Type B pancreatic cell (in vitro differentiated cells): ENCODE results near the gene RARRES2. TPM values are rescaled to one million over a fixed set of nuclear protein-coding genes. Genes with fewer than 3 reads are reported as not detected.
"Not testable (repeated sequence)": the region's sequence is repeated elsewhere in the genome, so short reads cannot be mapped to it uniquely, and the experiment has no call there.

Experiments
- DNase-seq: peaks from one replicate; pipeline ENCODE4 v3.0.0; 2021; ENCODE audit warnings: mixed read lengths; ENCODE audit not compliant: unreplicated experiment; ENCODE audit errors: extremely low spot score
- H3K27ac Mint-ChIP-seq: 2 replicates; pipeline ENCODE4 v1.8.0; 2021; ENCODE audit warnings: mild to moderate bottlenecking, mixed read lengths
- H3K27me3 Mint-ChIP-seq: 2 replicates; pipeline ENCODE4 v1.8.0; 2021; ENCODE audit warnings: mixed read lengths
- H3K36me3 Mint-ChIP-seq: 2 replicates; pipeline ENCODE4 v1.8.0; 2021; ENCODE audit warnings: mixed read lengths
- H3K4me1 Mint-ChIP-seq: one replicate; pipeline ENCODE4 v1.8.0; 2021; ENCODE audit warnings: mixed read lengths; ENCODE audit not compliant: unreplicated experiment
- H3K4me3 Mint-ChIP-seq: 2 replicates; pipeline ENCODE4 v1.8.0; 2021; ENCODE audit warnings: mild to moderate bottlenecking, mixed read lengths
- H3K9me3 Mint-ChIP-seq: 2 replicates; pipeline ENCODE4 v1.8.0; 2021; ENCODE audit warnings: mixed read lengths
- CTCF ChIP-seq: fragments of 200-600 bp; sonication (generic); conservative IDR thresholded peaks from 2 replicates; pipeline ENCODE4 v1.5.0; 2021; ENCODE audit warnings: antibody characterized with exemption, mild to moderate bottlenecking
- total RNA-seq: library from RNA; stranded (reverse); gene quantifications from 2 replicates; pipeline ENCODE4 v1.2.1, GENCODE V29; 2021; ENCODE audit warnings: low replicate concordance

Gene RARRES2
- total RNA-seq, 1 donor from 2014 or later, result 109 TPM

- no peak for TF ChIP-seq CTCF
Measured at GRCh38 chr7:150308575-150308974, 32.9 kb downstream of the RARRES2 start.

GRCh38 chr7:150307904-150308303 lies 33.5 kb downstream of the RARRES2 start:
- Mint-ChIP-seq H3K36me3 (no peaks in the 10 kb centered on the region), H3K4me3 (no peak overlapping the region), H3K27ac (no peak overlapping the region)

More at GRCh38 chr7:150308575-150308974, 32.9 kb downstream of the RARRES2 start:
- DNase-seq, result no peak
- H3K27ac Mint-ChIP-seq, result no peak overlapping the region
- H3K4me3 Mint-ChIP-seq, result no peak overlapping the region
- no peaks in the 10 kb centered on the region for H3K27me3 Mint-ChIP-seq
- H3K9me3 Mint-ChIP-seq, result no peaks in the 10 kb centered on the region
- no peaks in the 10 kb centered on the region for H3K36me3 Mint-ChIP-seq
- peaks cover 14% of the 10 kb centered on the region for H3K4me1 Mint-ChIP-seq

DNA sequence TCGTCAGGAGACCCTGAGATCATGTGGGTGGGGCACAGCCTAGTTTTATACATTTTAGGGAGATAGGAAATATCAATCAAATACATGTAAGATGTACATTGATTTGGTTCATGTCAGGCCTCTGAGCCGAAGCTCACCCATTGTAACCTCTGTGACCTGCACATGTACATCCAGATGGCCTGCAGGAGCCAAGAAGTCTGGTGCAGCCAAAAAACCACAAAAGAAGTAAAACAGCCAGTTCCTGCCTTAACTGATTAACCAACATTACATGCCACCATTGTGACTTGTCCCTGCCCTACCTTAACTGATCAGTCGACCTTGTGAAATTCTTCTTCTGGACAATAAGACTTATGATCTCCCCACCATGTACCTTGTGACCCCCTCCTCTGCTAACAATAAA lies 34.3 kb downstream of the RARRES2 start:
- Mint-ChIP-seq H3K9me3 (no peaks in the 10 kb centered on the region), H3K36me3 (no peaks in the 10 kb centered on the region), H3K4me1 (peaks cover 5% of the 10 kb centered on the region), H3K4me3 (no peak overlapping the region), H3K27ac (no peak overlapping the region), H3K27me3 (no peaks in the 10 kb centered on the region)
- TF ChIP-seq CTCF, result no peak
- no peak for DNase-seq

More at GRCh38 chr7:150307904-150308303, 33.5 kb downstream of the RARRES2 start:
- TF ChIP-seq CTCF, result no peak
- Mint-ChIP-seq H3K4me1 (peaks cover 8% of the 10 kb centered on the region), H3K27me3 (no peaks in the 10 kb centered on the region), H3K9me3 (no peaks in the 10 kb centered on the region)
- DNase-seq, result no peak

DNA sequence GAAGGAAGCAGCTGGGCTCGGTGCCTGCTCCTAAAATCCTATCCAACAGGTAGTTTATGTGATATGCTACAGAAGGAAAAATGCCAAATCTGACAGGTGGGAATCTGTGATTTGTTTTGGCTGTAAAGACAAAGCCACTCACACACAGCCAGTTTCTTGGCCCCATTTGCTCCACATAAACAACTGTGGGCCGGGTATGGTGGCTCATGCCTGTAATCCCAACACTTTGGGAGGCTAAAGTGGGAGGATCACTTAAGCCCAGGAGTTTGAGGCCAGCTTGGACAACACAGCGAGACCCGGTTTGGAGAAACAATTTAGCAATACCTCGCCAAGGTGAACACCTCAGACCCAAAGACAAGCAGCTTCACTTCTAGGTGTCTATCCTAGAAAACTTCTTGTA lies 35.1 kb downstream of the RARRES2 start:
- not testable (repeated sequence) for H3K36me3 Mint-ChIP-seq, H3K4me3 Mint-ChIP-seq, H3K27ac Mint-ChIP-seq, H3K9me3 Mint-ChIP-seq, DNase-seq, H3K4me1 Mint-ChIP-seq, H3K27me3 Mint-ChIP-seq

DNA sequence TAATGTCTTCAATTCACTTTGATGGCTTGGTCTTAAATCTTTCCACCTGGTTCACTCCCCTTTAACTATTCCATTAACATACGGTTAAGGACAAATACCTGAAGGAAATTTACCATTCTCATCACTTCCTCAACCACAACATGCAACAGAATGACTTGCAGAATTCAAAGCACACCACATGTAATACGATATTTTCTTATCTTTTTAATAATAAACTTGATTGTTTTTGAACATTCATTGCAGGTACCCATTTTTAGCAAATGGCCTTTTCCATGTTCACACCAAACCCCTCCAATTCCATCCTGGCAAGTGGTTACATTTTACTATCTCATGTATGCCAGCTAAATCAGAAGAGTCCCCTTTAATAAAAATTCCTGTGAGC lies 35.5 kb downstream of the RARRES2 start:
- H3K4me3 Mint-ChIP-seq, H3K36me3 Mint-ChIP-seq, H3K27ac Mint-ChIP-seq, H3K27me3 Mint-ChIP-seq, H3K9me3 Mint-ChIP-seq, DNase-seq, H3K4me1 Mint-ChIP-seq: not testable (repeated sequence)

DNA sequence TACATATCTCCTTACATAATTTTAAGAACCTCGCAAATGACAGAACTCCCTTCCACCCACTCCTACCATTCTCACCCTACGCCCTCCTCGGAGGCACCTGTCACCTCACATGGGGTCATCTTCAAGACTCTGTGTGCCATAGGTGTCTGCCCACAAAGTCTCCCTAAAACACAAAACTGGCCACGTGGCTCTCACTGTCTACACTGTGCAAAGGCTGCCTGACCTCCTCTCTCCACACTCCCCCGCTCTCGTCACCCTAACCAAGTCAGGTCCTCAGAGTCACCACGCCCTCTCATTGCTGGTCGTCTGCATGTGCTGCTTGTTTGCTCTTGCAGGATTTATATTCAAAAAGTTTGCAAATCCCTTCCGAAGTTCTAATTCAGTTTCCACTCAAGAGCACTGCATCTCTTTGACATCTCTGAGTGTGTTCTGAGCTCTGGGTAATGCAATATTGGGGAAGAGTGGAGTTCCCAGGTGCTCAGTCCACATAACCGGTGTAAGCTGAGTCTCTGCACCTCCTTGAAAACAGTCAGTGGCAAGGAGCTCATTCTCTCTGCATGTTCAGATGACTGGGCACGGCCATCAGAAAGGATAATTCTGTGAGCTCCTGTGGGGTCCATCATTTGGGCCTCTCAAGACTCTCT lies 36.0 kb downstream of the RARRES2 start:
- H3K4me3 Mint-ChIP-seq, H3K27ac Mint-ChIP-seq, DNase-seq, H3K27me3 Mint-ChIP-seq, H3K9me3 Mint-ChIP-seq, H3K4me1 Mint-ChIP-seq, H3K36me3 Mint-ChIP-seq: not testable (repeated sequence)

- not testable (repeated sequence) for H3K4me3 Mint-ChIP-seq, H3K27ac Mint-ChIP-seq, DNase-seq, H3K36me3 Mint-ChIP-seq, H3K27me3 Mint-ChIP-seq, H3K4me1 Mint-ChIP-seq, H3K9me3 Mint-ChIP-seq
Measured at GRCh38 chr7:150304499-150305258, 36.8 kb downstream of the RARRES2 start.

GRCh38 chr7:150302908-150303310 lies 38.5 kb downstream of the RARRES2 start:
- H3K27ac Mint-ChIP-seq, H3K27me3 Mint-ChIP-seq, H3K9me3 Mint-ChIP-seq, H3K36me3 Mint-ChIP-seq, DNase-seq, H3K4me3 Mint-ChIP-seq, H3K4me1 Mint-ChIP-seq: not testable (repeated sequence)

DNA sequence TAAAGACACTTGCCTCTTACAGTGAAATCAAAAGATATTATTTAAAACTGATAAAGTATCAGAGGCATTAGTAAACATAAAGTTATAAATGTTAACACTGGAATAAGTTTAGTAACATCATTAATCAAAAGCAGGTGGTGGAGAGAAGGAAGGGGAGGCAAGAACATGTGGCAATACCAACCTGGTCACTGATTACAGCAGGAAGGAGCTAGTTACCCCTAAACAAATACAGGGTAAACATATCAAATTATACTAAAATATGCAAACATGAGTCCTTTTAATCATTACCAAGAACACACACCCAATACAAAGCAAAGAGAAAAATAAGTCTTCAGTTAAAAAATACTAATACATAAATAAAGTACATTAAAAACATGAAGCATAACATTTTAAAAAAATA lies 43.5 kb downstream of the RARRES2 start:
- not testable (repeated sequence) for H3K36me3 Mint-ChIP-seq, H3K4me1 Mint-ChIP-seq, H3K4me3 Mint-ChIP-seq, H3K9me3 Mint-ChIP-seq, H3K27me3 Mint-ChIP-seq, H3K27ac Mint-ChIP-seq, DNase-seq

DNA sequence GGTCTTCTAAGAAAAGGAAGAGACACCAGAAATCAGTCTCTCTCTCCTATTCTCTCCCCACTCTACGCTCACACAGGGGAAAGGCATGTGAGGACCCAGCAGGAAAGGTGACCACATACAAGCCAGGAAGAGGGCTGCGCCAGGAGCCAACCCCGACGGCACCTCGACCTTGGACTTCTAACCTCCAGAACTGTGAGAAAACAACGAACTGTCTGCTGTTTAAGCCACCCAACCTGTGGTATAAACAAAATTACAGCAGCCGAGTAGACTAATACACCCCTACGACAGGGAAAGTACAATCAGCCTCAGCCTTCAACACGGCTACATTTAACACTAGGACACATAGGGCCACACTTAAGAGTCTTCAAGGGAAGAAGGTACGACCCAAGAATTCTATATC lies 44.6 kb downstream of the RARRES2 start:
- H3K36me3 Mint-ChIP-seq, H3K9me3 Mint-ChIP-seq, H3K4me1 Mint-ChIP-seq, DNase-seq, H3K4me3 Mint-ChIP-seq, H3K27ac Mint-ChIP-seq, H3K27me3 Mint-ChIP-seq: not testable (repeated sequence)

DNA sequence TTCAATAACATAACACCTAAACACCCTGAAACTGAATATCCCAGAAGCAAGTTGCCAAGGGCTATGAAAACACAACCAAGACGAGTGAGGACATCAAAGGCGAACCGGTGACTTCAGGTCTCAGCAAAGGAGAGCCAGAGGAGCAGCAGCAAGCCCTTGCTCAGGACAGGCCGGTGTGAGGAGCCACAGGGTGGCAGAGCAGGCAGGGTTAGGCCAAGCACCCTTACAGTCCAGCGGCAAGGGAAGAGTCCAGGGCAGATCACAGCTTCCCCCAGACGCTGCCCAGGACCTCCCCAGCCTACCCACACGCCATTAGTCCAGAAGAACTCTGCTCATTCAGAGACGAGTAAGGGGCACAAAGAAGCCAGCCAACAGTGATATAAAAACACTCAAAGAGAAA lies 45.8 kb downstream of the RARRES2 start:
- not testable (repeated sequence) for H3K4me3 Mint-ChIP-seq, H3K9me3 Mint-ChIP-seq, H3K27me3 Mint-ChIP-seq, H3K4me1 Mint-ChIP-seq, H3K36me3 Mint-ChIP-seq, DNase-seq
- H3K27ac Mint-ChIP-seq, result peak overlapping the region; percentile 25
